AG09319 (cell line): ENCODE measurements around the gene MXD3.

Source experiments
- DNase-seq: peaks from one replicate; pipeline ENCODE4 v3.0.0-alpha.2; 2010; ENCODE audit warnings: low read depth; ENCODE audit errors: extremely low read depth
- CTCF ChIP-seq: IDR thresholded peaks from 2 replicates; pipeline ENCODE4 v1.5.1; 2011; ENCODE audit warnings: low read depth, mild to moderate bottlenecking, inconsistent platforms, low read length, moderate library complexity

Gene MXD3

GRCh38 chr5:177356746-177357145 is 45.0 kb upstream of the MXD3 start:
- TF ChIP-seq CTCF = no peak
- DNase-seq = no peak

DNA sequence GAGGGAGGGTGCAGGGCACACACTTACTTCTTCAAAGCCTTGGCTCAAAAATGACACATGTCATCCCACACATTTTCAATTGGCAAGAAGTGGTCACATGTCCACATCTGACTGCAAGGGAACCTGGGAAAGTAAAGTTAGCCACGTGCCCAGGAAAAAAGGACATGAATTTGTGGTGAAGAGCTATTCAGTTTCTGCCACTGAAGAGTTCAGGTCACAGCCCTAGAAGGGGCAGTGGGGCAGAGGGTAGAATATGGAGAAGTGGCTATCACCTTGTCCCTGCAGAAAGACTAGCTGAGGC is 44.1 kb upstream of the MXD3 start:
- no peak for DNase-seq

DNA sequence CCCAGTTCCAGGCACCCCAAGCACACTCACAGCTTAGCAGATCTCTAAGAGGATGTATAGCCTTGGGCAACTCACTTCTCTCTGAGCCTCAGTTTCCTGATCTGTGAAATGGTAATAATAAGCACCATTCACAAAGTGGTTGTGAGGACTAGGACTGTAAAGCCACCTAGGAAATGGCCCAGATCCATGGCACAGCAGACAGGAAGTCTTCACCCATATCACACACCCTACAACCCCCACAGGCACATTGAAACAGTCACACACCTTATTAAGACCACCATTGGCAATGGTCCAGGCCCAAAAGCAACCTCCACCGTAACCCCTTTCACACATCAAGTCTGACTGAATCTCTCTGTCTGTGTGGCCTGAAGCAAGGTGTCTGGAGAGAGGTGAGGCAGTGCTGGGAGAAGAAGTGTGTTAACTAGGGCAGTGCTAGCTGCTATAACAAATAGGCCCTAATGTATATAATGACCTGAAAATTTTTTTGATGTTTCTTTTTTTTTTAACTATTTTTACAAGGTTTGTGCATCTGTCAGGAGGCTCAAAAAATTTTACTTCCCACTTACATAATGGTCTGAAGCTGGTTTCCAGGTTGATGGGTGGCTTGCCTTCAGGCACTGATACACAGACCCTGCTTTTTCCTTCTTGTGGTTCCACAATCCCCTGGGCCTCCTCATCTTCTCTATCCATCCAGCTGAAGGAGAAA is 43.6 kb upstream of the MXD3 start:
- DNase-seq = no peak
- TF ChIP-seq CTCF = no peak

More for the DNA sequence above, 44.1 kb upstream of the MXD3 start:
- TF ChIP-seq CTCF = no peak

GRCh38 chr5:177354711-177355110 is 43.0 kb upstream of the MXD3 start:
- DNase-seq = no peak
- TF ChIP-seq CTCF = no peak

- no peak for TF ChIP-seq CTCF
- no peak for DNase-seq
Observed at GRCh38 chr5:177354256-177354655, 42.6 kb upstream of the MXD3 start.

DNA sequence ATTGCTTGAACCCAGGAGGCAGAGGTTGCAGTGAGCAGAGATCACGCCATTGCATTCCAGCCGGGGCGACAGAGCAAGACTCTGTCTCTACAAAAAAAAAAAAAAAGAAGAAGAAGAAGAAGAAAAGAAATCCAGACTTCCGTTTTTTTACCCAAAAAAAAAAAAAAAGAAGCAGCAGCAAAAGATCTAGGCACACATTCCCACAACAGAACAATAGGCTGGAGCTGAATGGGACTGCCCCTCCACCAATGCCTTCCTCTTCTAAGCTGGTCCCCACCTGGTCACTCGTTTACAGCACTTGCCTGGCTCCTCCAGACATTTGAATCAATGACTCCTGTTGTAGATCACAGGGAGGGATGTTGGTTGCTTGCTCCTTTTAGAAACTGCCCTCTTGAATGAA is 41.4 kb upstream of the MXD3 start:
- DNase-seq = no peak
- no peak for TF ChIP-seq CTCF

GRCh38 chr5:177351392-177352329 is 40.0 kb upstream of the MXD3 start, which contains the start of gene LMAN2:
TSS of gene LMAN2 (minus strand) at chr5:177351668. CDS start at chr5:177351647, 21 bp downstream.
- peak; percentile 90 for DNase-seq
- TF ChIP-seq CTCF = no peak
